AG10803 (cell line): ENCODE data around the gene MILR1.
A peak's percentile ranks its signal among the peaks of the same experiment; 100 is the strongest.
"Not testable (repeated sequence)": the region's sequence is repeated elsewhere in the genome, so short reads cannot be mapped to it uniquely, and the experiment has no call there.

Source experiments
- DNase-seq: peaks from one replicate; pipeline ENCODE4 v3.0.0; 2010; ENCODE audit warnings: low read depth
- H3K4me3 ChIP-seq: 2 replicates; pipeline ENCODE4 v1.5.1; 2011; ENCODE audit warnings: mild to moderate bottlenecking, low read length, control low read depth
- TF ChIP-seq, protein P1 (sequence below): conservative IDR thresholded peaks from 2 replicates; pipeline ENCODE4 v1.5.1; 2011; ENCODE audit warnings: mild to moderate bottlenecking, low read length, control low read depth, inconsistent platforms

MILR1 gene

DNA sequence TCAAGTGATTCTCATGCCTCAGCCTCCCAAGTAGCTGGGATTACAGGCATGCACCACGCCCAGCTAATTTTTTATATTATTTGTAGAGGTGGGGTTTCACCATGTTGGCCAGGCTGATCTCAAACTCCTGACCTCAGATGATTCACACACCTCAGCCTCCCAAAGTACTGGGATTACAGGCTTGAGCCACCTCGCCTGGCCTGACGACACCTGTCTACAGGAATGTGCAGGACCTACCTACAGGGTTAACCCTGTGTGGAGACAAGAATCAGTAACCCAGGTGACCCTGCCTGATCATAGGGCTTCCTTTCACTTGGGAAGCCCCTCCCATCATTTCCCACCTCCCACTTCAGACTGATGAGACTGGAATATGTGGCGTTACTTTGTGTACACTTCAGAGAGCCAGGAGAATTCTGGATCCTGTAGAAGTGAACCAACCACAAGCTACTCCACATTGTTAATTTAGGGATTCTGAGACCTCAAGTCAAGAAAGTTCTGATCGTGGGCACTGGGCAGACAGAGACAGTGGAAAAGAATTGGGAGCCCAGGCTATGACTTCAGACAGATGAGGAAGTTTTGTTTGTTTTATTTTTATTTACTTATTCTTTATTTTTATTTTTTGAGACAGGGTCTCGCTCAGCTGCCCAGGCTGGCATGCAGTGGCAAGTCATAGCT is 5.7 kb upstream of the MILR1 start:
- TF ChIP-seq, protein P1, sequence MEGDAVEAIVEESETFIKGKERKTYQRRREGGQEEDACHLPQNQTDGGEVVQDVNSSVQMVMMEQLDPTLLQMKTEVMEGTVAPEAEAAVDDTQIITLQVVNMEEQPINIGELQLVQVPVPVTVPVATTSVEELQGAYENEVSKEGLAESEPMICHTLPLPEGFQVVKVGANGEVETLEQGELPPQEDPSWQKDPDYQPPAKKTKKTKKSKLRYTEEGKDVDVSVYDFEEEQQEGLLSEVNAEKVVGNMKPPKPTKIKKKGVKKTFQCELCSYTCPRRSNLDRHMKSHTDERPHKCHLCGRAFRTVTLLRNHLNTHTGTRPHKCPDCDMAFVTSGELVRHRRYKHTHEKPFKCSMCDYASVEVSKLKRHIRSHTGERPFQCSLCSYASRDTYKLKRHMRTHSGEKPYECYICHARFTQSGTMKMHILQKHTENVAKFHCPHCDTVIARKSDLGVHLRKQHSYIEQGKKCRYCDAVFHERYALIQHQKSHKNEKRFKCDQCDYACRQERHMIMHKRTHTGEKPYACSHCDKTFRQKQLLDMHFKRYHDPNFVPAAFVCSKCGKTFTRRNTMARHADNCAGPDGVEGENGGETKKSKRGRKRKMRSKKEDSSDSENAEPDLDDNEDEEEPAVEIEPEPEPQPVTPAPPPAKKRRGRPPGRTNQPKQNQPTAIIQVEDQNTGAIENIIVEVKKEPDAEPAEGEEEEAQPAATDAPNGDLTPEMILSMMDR: no peak
- no peak for DNase-seq
- H3K4me3 ChIP-seq: no peak overlapping the region

- TF ChIP-seq, protein P1: no peak
- DNase-seq: no peak
- H3K4me3 ChIP-seq: no peak overlapping the region
Measured at GRCh38 chr17:64447526-64447925, 1.4 kb upstream of the MILR1 start.

GRCh38 chr17:64449545-64449944 is 630 bp downstream of the MILR1 start:
- TF ChIP-seq, protein P1: no peak
- H3K4me3 ChIP-seq: no peak overlapping the region
- no peak for DNase-seq

DNA sequence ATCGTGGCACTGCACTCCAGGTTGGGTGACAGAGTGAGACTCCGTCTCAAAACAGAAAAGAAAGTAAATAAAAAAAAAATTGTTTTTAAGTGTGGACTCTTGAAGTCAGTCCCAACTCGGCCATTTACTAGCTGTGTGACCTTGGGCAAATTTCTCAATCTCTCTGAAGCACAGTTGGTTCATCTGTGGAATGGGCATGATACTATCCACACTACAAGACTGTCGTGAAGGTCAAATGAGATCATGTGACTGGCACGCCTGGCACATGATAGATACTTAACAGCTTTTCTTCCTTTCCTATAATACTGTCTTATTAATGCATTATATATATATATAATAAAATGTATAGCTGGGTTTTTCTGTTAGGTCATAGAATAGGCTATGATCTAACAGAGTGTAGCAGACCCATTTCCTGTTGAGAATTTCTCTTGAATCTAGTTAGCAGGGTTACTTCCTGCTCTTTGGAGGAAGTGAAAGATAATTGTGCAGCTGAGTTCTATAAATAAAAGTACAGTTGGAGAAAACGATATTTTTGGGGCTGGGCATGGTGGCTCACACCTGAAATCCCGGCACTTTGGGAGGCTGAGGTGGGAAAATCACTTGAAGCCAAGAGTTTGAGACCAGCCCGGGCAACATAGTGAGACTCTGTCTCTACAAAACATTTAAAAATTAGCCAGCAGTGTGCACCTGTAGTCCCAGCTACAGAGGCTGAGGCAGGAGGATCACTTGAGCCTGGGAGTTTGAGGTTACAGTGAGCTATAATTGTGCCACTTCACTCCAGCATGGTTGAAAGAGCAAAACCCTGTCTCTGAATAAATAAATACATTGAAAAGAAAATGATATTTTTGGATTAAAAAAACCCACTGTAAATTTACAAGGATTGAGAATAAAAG is 7.3 kb downstream of the MILR1 start:
- no peak for DNase-seq
- no peak overlapping the region for H3K4me3 ChIP-seq

DNA sequence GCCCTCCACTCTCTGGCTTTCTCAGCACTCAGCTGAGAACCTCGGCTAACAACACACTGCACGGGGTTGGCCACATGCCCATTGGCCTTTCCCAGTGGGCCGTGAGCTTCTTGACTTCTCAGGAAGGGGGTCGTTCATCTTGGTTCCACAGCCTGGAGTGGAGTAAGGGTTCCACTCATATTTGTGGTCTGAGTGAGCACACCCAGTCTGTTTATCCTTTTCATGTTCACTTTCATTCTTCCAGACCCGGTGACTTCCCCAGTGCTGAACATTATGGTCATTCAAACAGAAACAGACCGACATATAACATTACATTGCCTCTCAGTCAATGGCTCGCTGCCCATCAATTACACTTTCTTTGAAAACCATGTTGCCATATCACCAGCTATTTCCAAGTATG is 8.2 kb downstream of the MILR1 start:
- H3K4me3 ChIP-seq: no peak overlapping the region
- TF ChIP-seq, protein P1: no peak
- peak; percentile 56 for DNase-seq

More for the DNA sequence above, 7.3 kb downstream of the MILR1 start:
- TF ChIP-seq, protein P1: no peak

DNA sequence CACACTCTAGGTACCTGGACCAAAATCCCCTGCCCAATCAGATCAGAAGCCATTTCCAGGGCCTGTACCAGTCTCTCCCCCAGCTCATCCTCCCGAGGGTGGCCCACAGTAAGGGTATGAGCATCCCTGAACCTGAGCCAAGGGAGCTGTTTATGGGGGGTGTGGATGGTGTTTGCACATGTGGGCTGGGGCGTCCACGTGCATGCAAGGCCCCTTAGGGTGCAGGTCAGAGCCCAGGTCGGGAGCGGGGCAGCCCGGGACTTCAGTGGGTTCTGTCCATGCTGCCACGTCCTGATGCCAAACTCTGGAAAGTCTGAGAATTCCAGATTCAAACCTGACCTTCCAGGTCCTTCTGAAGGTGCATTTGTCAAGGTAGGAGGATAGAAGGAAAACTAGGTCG is 9.8 kb downstream of the MILR1 start:
- TF ChIP-seq, protein P1: no peak
- no peak overlapping the region for H3K4me3 ChIP-seq
- no peak for DNase-seq

DNA sequence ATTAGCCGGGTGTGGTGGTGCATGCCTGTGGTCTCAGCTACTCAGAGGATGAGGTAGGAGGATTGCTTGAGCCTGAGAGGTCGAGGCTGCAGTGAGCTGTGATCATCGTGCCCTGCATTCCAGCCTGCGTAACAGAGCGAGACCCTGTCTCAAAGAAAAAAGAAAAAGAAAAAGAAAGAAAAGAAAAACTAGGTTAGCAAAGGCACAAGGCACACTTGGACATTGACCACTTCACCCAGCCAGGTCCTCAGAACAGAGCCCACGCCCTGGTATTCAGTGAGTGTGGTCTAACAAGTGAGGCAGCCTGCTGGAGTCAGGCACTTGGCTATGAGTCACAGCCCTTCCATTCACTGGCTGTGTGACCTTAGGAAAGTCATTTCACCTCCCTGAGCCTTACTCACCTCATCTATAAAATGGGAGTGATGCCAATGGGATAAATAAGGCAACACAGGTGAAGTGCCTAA is 10.4 kb downstream of the MILR1 start:
- no peak overlapping the region for H3K4me3 ChIP-seq
- peak; percentile 45 for DNase-seq
- TF ChIP-seq, protein P1: no peak

GRCh38 chr17:64459818-64460217 is 10.9 kb downstream of the MILR1 start:
- not testable (repeated sequence) for H3K4me3 ChIP-seq, DNase-seq
